ENCODE measurements around the gene SIAH1.

GRCh38 chr16:48386559-48387312 lies 1.5 kb upstream of the SIAH1 start:
- TF ChIP-seq POLR2A (IDR thresholded peaks at IDR 0.05) (no peak), CTCF (IDR thresholded peaks at IDR 0.05) (no peak)

All from adrenal gland (tissue), 5 donors.